GM23338 (cell line): ENCODE measurements around the gene RSPH10B. TPM values are rescaled to one million over a fixed set of nuclear protein-coding genes. Genes with fewer than 3 reads are reported as not detected.
"Not testable (repeated sequence)": the region's sequence is repeated elsewhere in the genome, so short reads cannot be mapped to it uniquely, and the experiment has no call there.

Experiments
- ATAC-seq: fragments of 200-7000 bp; cut with Tn5 transposase; 3 replicates; pipeline ENCODE4 v1.9.1; 2020
- DNase-seq: peaks from one replicate; pipeline ENCODE4 v3.0.0-alpha.2; 2015; ENCODE audit warnings: low spot score
- H2AFZ ChIP-seq: fragments of 200-600 bp; sonication (generic); 2 replicates; pipeline ENCODE4 v1.8.0; 2016; ENCODE audit warnings: antibody characterized with exemption, mild to moderate bottlenecking, moderate library complexity
- H3F3A ChIP-seq: fragments of 200-600 bp; sonication (generic); replicated peaks from 2 replicates; pipeline ENCODE4 v1.8.0; 2017; ENCODE audit warnings: antibody characterized with exemption, mixed run types, low read depth
- H3K27ac ChIP-seq: fragments of 200-600 bp; sonication (generic); 2 replicates; pipeline ENCODE4 v1.6.1; 2016; ENCODE audit warnings: low read depth
- H3K27me3 ChIP-seq: fragments of 200-600 bp; sonication (generic); 2 replicates; pipeline ENCODE4 v1.8.0; 2016; ENCODE audit warnings: mild to moderate bottlenecking, mixed run types, moderate library complexity; ENCODE audit not compliant: insufficient read depth
- H3K36me3 ChIP-seq: fragments of 200-600 bp; sonication (generic); 2 replicates; pipeline ENCODE4 v1.8.0; 2016; ENCODE audit warnings: mild to moderate bottlenecking; ENCODE audit not compliant: insufficient read depth
- H3K4me1 ChIP-seq: fragments of 200-600 bp; sonication (generic); 2 replicates; pipeline ENCODE4 v1.8.0; 2016; ENCODE audit warnings: mild to moderate bottlenecking, moderate library complexity; ENCODE audit not compliant: insufficient read depth
- H3K4me2 ChIP-seq: fragments of 200-600 bp; sonication (generic); 2 replicates; pipeline ENCODE4 v1.7.1; 2017; ENCODE audit warnings: mixed run types
- H3K4me3 ChIP-seq: fragments of 200-600 bp; sonication (generic); 2 replicates; pipeline ENCODE4 v1.6.1; 2016; ENCODE audit warnings: mixed run types
- H3K79me2 ChIP-seq: fragments of 200-600 bp; sonication (generic); replicated peaks from 2 replicates; pipeline ENCODE4 v1.8.0; 2017; ENCODE audit warnings: mild to moderate bottlenecking; ENCODE audit not compliant: insufficient read depth
- H3K9me2 ChIP-seq: fragments of 200-600 bp; sonication (generic); 2 replicates; pipeline ENCODE4 v1.8.0; 2017; ENCODE audit not compliant: insufficient read depth
- H4K20me1 ChIP-seq: fragments of 200-600 bp; sonication (generic); replicated peaks from 2 replicates; pipeline ENCODE4 v1.8.0; 2017; ENCODE audit warnings: mild to moderate bottlenecking; ENCODE audit not compliant: insufficient read depth
- H3K27ac Mint-ChIP-seq: 2 replicates; pipeline ENCODE4 v1.8.0; 2020; ENCODE audit warnings: inconsistent platforms, mild to moderate bottlenecking, moderate library complexity, mixed read lengths
- H3K27me3 Mint-ChIP-seq: 3 replicates; pipeline ENCODE4 v1.8.0; 2022; ENCODE audit warnings: low read depth, mild to moderate bottlenecking, moderate library complexity, mixed read lengths, inconsistent platforms; ENCODE audit not compliant: insufficient read depth, poor library complexity
- H3K36me3 Mint-ChIP-seq: 3 replicates; pipeline ENCODE4 v1.8.0; 2021; ENCODE audit warnings: low read depth, mild to moderate bottlenecking, inconsistent platforms, moderate library complexity, mixed read lengths
- H3K4me1 Mint-ChIP-seq: 3 replicates; pipeline ENCODE4 v1.8.0; 2020; ENCODE audit warnings: mild to moderate bottlenecking, inconsistent platforms, mixed read lengths
- H3K4me3 Mint-ChIP-seq: 3 replicates; pipeline ENCODE4 v1.8.0; 2021; ENCODE audit warnings: moderate library complexity, mild to moderate bottlenecking, inconsistent platforms, mixed read lengths
- H3K9me3 Mint-ChIP-seq: 3 replicates; pipeline ENCODE4 v1.8.0; 2020; ENCODE audit warnings: moderate library complexity, mild to moderate bottlenecking, inconsistent platforms, mixed read lengths
- polyA plus RNA-seq: library from polyadenylated mRNA; unstranded; fragments of >200 nt; fragmentation: Nextera tagmentation; extraction: Ambion mirVana; gene quantifications from 2 replicates; pipeline ENCODE4 v1.2.1, GENCODE V29; 2016
- total RNA-seq: library from RNA; depleted of rRNA; stranded (reverse); fragments of >200 nt; shearing (Covaris generic); gene quantifications from 2 replicates; pipeline ENCODE4 v1.2.3, GENCODE V29; 2014

RSPH10B gene
- total and polyA plus RNA-seq, 2 experiments from 2014 or later, result 0.99 to 5.9 TPM

GRCh38 chr7:5916529-5916928 lies 54.0 kb downstream of the RSPH10B start:
- H3K36me3 Mint-ChIP-seq, H3K4me1 Mint-ChIP-seq, H3K27me3 ChIP-seq, H3K4me1 ChIP-seq, H3K9me2 ChIP-seq, H3K4me3 ChIP-seq, H3K9me3 Mint-ChIP-seq, H3K27me3 Mint-ChIP-seq, H3K27ac Mint-ChIP-seq, H3K4me2 ChIP-seq, H3K79me2 ChIP-seq, H2AFZ ChIP-seq, H3K36me3 ChIP-seq, H3K27ac ChIP-seq, H3F3A ChIP-seq, H4K20me1 ChIP-seq, H3K4me3 Mint-ChIP-seq: not testable (repeated sequence)
- ATAC-seq (peak; percentile 92), DNase-seq (peak; percentile 6)

- not testable (repeated sequence) for H3K4me1 Mint-ChIP-seq, H4K20me1 ChIP-seq, H3K27me3 Mint-ChIP-seq, H3K27ac ChIP-seq, H3K9me3 Mint-ChIP-seq, H3K27ac Mint-ChIP-seq, H3K9me2 ChIP-seq, H3K4me1 ChIP-seq, ATAC-seq, H3F3A ChIP-seq, H3K36me3 ChIP-seq, H3K4me2 ChIP-seq, H3K4me3 Mint-ChIP-seq, H3K27me3 ChIP-seq, H3K4me3 ChIP-seq, DNase-seq, H2AFZ ChIP-seq, H3K79me2 ChIP-seq
- peaks cover 19% of the 10 kb centered on the region; the same call in 2 of the 3 replicates for H3K36me3 Mint-ChIP-seq
Measured at GRCh38 chr7:5908835-5909234, 61.7 kb downstream of the RSPH10B start.

GRCh38 chr7:5904726-5905125 lies 65.8 kb downstream of the RSPH10B start:
- H3K9me3 Mint-ChIP-seq, H3K36me3 ChIP-seq, H3F3A ChIP-seq, DNase-seq, H3K4me3 ChIP-seq, ATAC-seq, H3K27me3 Mint-ChIP-seq, H2AFZ ChIP-seq, H3K4me1 ChIP-seq, H3K4me3 Mint-ChIP-seq, H3K9me2 ChIP-seq, H3K4me1 Mint-ChIP-seq, H3K27ac ChIP-seq, H3K79me2 ChIP-seq, H3K27me3 ChIP-seq, H4K20me1 ChIP-seq, H3K27ac Mint-ChIP-seq, H3K4me2 ChIP-seq: not testable (repeated sequence)
- H3K36me3 Mint-ChIP-seq, result peaks cover 21% of the 10 kb centered on the region

GRCh38 chr7:5903002-5903401 lies 67.5 kb downstream of the RSPH10B start:
- H3K4me1 Mint-ChIP-seq, H3K9me3 Mint-ChIP-seq, H3K4me2 ChIP-seq, H3K27ac ChIP-seq, H3K4me3 ChIP-seq, H3F3A ChIP-seq, H2AFZ ChIP-seq, H3K4me3 Mint-ChIP-seq, H3K4me1 ChIP-seq, DNase-seq, H3K79me2 ChIP-seq, H3K27me3 Mint-ChIP-seq, H3K27ac Mint-ChIP-seq, H3K9me2 ChIP-seq, ATAC-seq, H3K36me3 ChIP-seq, H4K20me1 ChIP-seq, H3K27me3 ChIP-seq: not testable (repeated sequence)
- peaks cover 20% of the 10 kb centered on the region for H3K36me3 Mint-ChIP-seq
